H9 (cell line): ENCODE results near the gene TRIM39. TPM values are rescaled to one million over a fixed set of nuclear protein-coding genes. Genes with fewer than 3 reads are reported as not detected.

Source experiments
- DNase-seq: peaks from one replicate; pipeline ENCODE4 v3.0.0-alpha.2; 2017
- H2AFZ ChIP-seq: one replicate; pipeline ENCODE4 v1.6.1; 2013; ENCODE audit warnings: mild to moderate bottlenecking, low read length, control low read depth, moderate library complexity
- H2AK5ac ChIP-seq: 2 replicates; pipeline ENCODE4 v1.6.1; 2013; ENCODE audit warnings: low read length, control low read depth, mixed read lengths; ENCODE audit not compliant: insufficient read length
- H2BK120ac ChIP-seq: one replicate; pipeline ENCODE4 v1.6.1; 2013; ENCODE audit warnings: low read depth, mild to moderate bottlenecking, low read length, control low read depth, inconsistent platforms; ENCODE audit not compliant: poor library complexity, severe bottlenecking
- H2BK12ac ChIP-seq: 2 replicates; pipeline ENCODE4 v1.6.1; 2013; ENCODE audit warnings: low read length, control low read depth, mixed read lengths, low read depth; ENCODE audit not compliant: insufficient read length
- H2BK15ac ChIP-seq: 2 replicates; pipeline ENCODE4 v1.6.1; 2013; ENCODE audit warnings: low read depth, low read length, control low read depth
- H2BK20ac ChIP-seq: one replicate; pipeline ENCODE4 v1.6.1; 2013; ENCODE audit warnings: low read depth, mild to moderate bottlenecking, low read length, control low read depth, inconsistent platforms; ENCODE audit not compliant: poor library complexity, severe bottlenecking
- H2BK5ac ChIP-seq: 2 replicates; pipeline ENCODE4 v1.6.1; 2013; ENCODE audit warnings: low read length, control low read depth, mixed read lengths; ENCODE audit not compliant: insufficient read length
- H3K14ac ChIP-seq: 2 replicates; pipeline ENCODE4 v1.6.1; 2013; ENCODE audit warnings: low read length, control low read depth; ENCODE audit not compliant: insufficient read depth
- H3K18ac ChIP-seq: 2 replicates; pipeline ENCODE4 v1.6.1; 2013; ENCODE audit warnings: low read depth, mild to moderate bottlenecking, mixed read lengths, low read length, control low read depth; ENCODE audit not compliant: insufficient read length
- H3K23ac ChIP-seq: 2 replicates; pipeline ENCODE4 v1.6.1; 2013; ENCODE audit warnings: low read length, control low read depth, mixed read lengths, low read depth; ENCODE audit not compliant: insufficient read length
- H3K23me2 ChIP-seq: 2 replicates; pipeline ENCODE4 v1.6.1; 2013; ENCODE audit warnings: low read depth, mild to moderate bottlenecking, mixed read lengths, low read length, control low read depth; ENCODE audit not compliant: insufficient read length, poor library complexity, severe bottlenecking
- H3K27ac ChIP-seq: 2 replicates; pipeline ENCODE4 v1.5.1; 2013; ENCODE audit warnings: low read length, control low read depth, mixed read lengths, low read depth; ENCODE audit not compliant: insufficient read length
- H3K27me3 ChIP-seq: 2 replicates; pipeline ENCODE4 v1.6.1; 2013; ENCODE audit warnings: low read length, control low read depth, inconsistent platforms; ENCODE audit not compliant: insufficient read depth
- H3K4ac ChIP-seq: 2 replicates; pipeline ENCODE4 v1.6.1; 2013; ENCODE audit warnings: low read depth, mild to moderate bottlenecking, control low read depth, inconsistent platforms, low read length, moderate library complexity
- H3K4me1 ChIP-seq: 2 replicates; pipeline ENCODE4 v1.6.1; 2013; ENCODE audit warnings: low read length, control low read depth, inconsistent platforms; ENCODE audit not compliant: insufficient read depth
- H3K4me2 ChIP-seq: 2 replicates; pipeline ENCODE4 v1.6.1; 2013; ENCODE audit warnings: low read length, control low read depth, mixed read lengths; ENCODE audit not compliant: insufficient read length, insufficient read depth
- H3K56ac ChIP-seq: 2 replicates; pipeline ENCODE4 v1.6.1; 2013; ENCODE audit warnings: low read depth, mild to moderate bottlenecking, mixed read lengths, low read length, control low read depth; ENCODE audit not compliant: insufficient read length
- H3K79me1 ChIP-seq: 2 replicates; pipeline ENCODE4 v1.6.1; 2013; ENCODE audit warnings: low read depth, mild to moderate bottlenecking, moderate library complexity, low read length, control low read depth, inconsistent platforms; ENCODE audit not compliant: insufficient read depth, poor library complexity, severe bottlenecking
- H3K79me2 ChIP-seq: 2 replicates; pipeline ENCODE4 v1.6.1; 2013; ENCODE audit warnings: low read length, control low read depth, inconsistent platforms; ENCODE audit not compliant: insufficient read depth
- H3K9ac ChIP-seq: 2 replicates; pipeline ENCODE4 v1.6.1; 2013; ENCODE audit warnings: low read length, control low read depth, mixed read lengths; ENCODE audit not compliant: insufficient read length; ENCODE audit errors: extremely low read depth
- H3K9me3 ChIP-seq: one replicate; pipeline ENCODE4 v1.6.1; 2013; ENCODE audit warnings: low read depth, low read length, inconsistent platforms; ENCODE audit not compliant: control insufficient read depth
- H3T11ph ChIP-seq: one replicate; pipeline ENCODE4 v1.6.1; 2013; ENCODE audit warnings: mild to moderate bottlenecking, low read length, control low read depth, inconsistent platforms
- H4K20me1 ChIP-seq: one replicate; pipeline ENCODE4 v1.6.1; 2013; ENCODE audit not compliant: control insufficient read depth, insufficient read length, insufficient read depth
- H4K5ac ChIP-seq: 2 replicates; pipeline ENCODE4 v1.6.1; 2013; ENCODE audit warnings: low read depth, mild to moderate bottlenecking, mixed read lengths, low read length, control low read depth; ENCODE audit not compliant: insufficient read length
- H4K8ac ChIP-seq: replicated peaks from 2 replicates; pipeline ENCODE4 v1.6.1; 2013; ENCODE audit warnings: low read length, control low read depth, mixed read lengths, low read depth; ENCODE audit not compliant: insufficient read length
- H4K91ac ChIP-seq: 2 replicates; pipeline ENCODE4 v1.6.1; 2013; ENCODE audit warnings: low read depth, mild to moderate bottlenecking, moderate library complexity, mixed read lengths, low read length, control low read depth; ENCODE audit not compliant: insufficient read length
- H3K27ac Mint-ChIP-seq, 3 experiments: 2 replicates in 2 of 3; 3 replicates in 1 of 3; pipeline ENCODE4 v1.8.0; 2020 to 2021; ENCODE audit warnings: mixed read lengths in 3 of 3, mild to moderate bottlenecking in 1 of 3, moderate library complexity in 1 of 3
- H3K27me3 Mint-ChIP-seq: 2 replicates; pipeline ENCODE4 v1.8.0; 2021; ENCODE audit warnings: low read depth, mild to moderate bottlenecking, moderate library complexity, mixed read lengths
- H3K36me3 Mint-ChIP-seq, 3 experiments: 2 replicates in 2 of 3; 3 replicates in 1 of 3; pipeline ENCODE4 v1.8.0; 2020 to 2021; ENCODE audit warnings: low read depth in 3 of 3, mixed read lengths in 3 of 3; ENCODE audit not compliant: insufficient read depth in 1 of 3
- H3K4me1 Mint-ChIP-seq, 2 experiments: 2 replicates each; pipeline ENCODE4 v1.8.0; 2020; ENCODE audit warnings: mixed read lengths in 2 of 2
- H3K4me3 Mint-ChIP-seq, 2 experiments: 2 replicates in 1 of 2; 3 replicates in 1 of 2; pipeline ENCODE4 v1.8.0; 2020 to 2021; ENCODE audit warnings: mild to moderate bottlenecking in 2 of 2, mixed read lengths in 2 of 2, moderate library complexity in 1 of 2
- H3K9me3 Mint-ChIP-seq, 2 experiments: 2 replicates in 1 of 2; 3 replicates in 1 of 2; pipeline ENCODE4 v1.8.0; 2020; ENCODE audit warnings: mild to moderate bottlenecking in 2 of 2, mixed read lengths in 2 of 2, moderate library complexity in 1 of 2
- CTCF ChIP-seq: fragments of 200-600 bp; sonication (generic); conservative IDR thresholded peaks from 3 replicates; pipeline ENCODE4 v1.8.0; 2021; ENCODE audit warnings: antibody characterized with exemption, mild to moderate bottlenecking
- WGBS: extraction: QIAGEN DNeasy Blood & Tissue Kit; methylation state at CpG from one replicate; pipeline ENCODE4 v1.1.7; 2013; ENCODE audit warnings: missing lambda C conversion rate, low lambda C conversion rate, mixed read lengths; ENCODE audit not compliant: insufficient read length; ENCODE audit errors: extremely low coverage; 5-methylcytosine and 5-hydroxymethylcytosine counted together
- total RNA-seq: library from RNA; stranded (reverse); gene quantifications from 2 replicates; pipeline ENCODE4 v1.2.1, GENCODE V29; 2021

Gene TRIM39
- total RNA-seq, 1 experiment from 2014 or later, result 26.2 TPM

- Mint-ChIP-seq H3K4me1 (peaks cover 8 to 18% of the 10 kb centered on the region in 2 experiments), H3K36me3 (peaks cover 53 to 72% (median 56%) of the 10 kb centered on the region in 3 experiments), H3K27ac (no peak overlapping the region), H3K9me3 (peaks cover 0 to 2% of the 10 kb centered on the region in 2 experiments; a peak in 2 of 5 replicates), H3K4me3 (no peak overlapping the region), H3K27me3 (no peaks in the 10 kb centered on the region)
- Histone ChIP-seq H3K9me3 (no peaks in the 10 kb centered on the region), H2BK5ac (no peak overlapping the region), H4K20me1 (peaks cover 2% of the 10 kb centered on the region), H2AK5ac (no peak overlapping the region), H3T11ph (no peak overlapping the region), H3K9ac (no peak overlapping the region), H3K4ac (no peak overlapping the region), H4K5ac (no peak overlapping the region), H2BK20ac (no peak overlapping the region), H3K14ac (no peak overlapping the region), H2BK120ac (no peak overlapping the region), H3K4me1 (no peaks in the 10 kb centered on the region), H3K18ac (no peak overlapping the region), H4K8ac (no peak overlapping the region), H3K27ac (no peak overlapping the region), H3K79me2 (peaks cover 39% of the 10 kb centered on the region; the same call in 1 of the 2 replicates), H3K79me1 (peaks cover 2% of the 10 kb centered on the region), H4K91ac (no peak overlapping the region), H2BK12ac (no peak overlapping the region), H3K23ac (no peak overlapping the region), H2BK15ac (no peak overlapping the region), H3K56ac (no peak overlapping the region), H3K4me2 (no peak overlapping the region), H3K23me2 (no peaks in the 10 kb centered on the region), H3K27me3 (no peaks in the 10 kb centered on the region; the same call in 1 of the 2 replicates), H2AFZ (no peak overlapping the region)
- no peak for DNase-seq
- TF ChIP-seq CTCF, result no peak
- no CpG with 5 or more reads among the region's 1 CpG for WGBS
These were observed 15.1 kb upstream of the TRIM39 start for GRCh38 chr6:30311671-30312070.
